GM12878 (cell line): ENCODE data around the gene TTYH1. TPM values are rescaled to one million over a fixed set of nuclear protein-coding genes. Genes with fewer than 3 reads are reported as not detected.

Experiments
- ATAC-seq: fragments of 200-7000 bp; cut with Tn5 transposase; 3 replicates; pipeline ENCODE4 v1.9.1; 2020; ENCODE audit warnings: mild to moderate bottlenecking, moderate library complexity
- BruUV-seq: library from RNA; stranded (reverse); fragments of 400-500 nt; replicated peaks from 2 replicates; lab custom pipeline; 2021; lab: Mats Ljungman, UMichigan
- CTCF ChIA-PET: fragments of 300-600 bp; sonication (Branson Sonifier 250); formaldehyde crosslinking; extraction: SDS; loops from one replicate; lab custom pipeline; 2021; ENCODE audit warnings: inconsistent platforms; lab: Yijun Ruan, JAX
- POLR2A ChIA-PET: fragments of 350-600 bp; formaldehyde crosslinking; extraction: SDS; loops from one replicate; lab custom pipeline; 2021; ENCODE audit warnings: inconsistent platforms; lab: Charles Lee
- RAD21 ChIA-PET: fragments of 300-600 bp; sonication (Branson Sonifier 250); formaldehyde crosslinking; loops from one replicate; lab custom pipeline; 2023; ENCODE audit warnings: antibody characterized with exemption; ENCODE audit not compliant: unreplicated experiment; lab: Charles Lee
- SMC1A ChIA-PET: fragments of 300-600 bp; sonication (Branson Sonifier 250); formaldehyde crosslinking; loops from one replicate; lab custom pipeline; 2023; ENCODE audit not compliant: unreplicated experiment, uncharacterized antibody; lab: Charles Lee
- DNase-seq: peaks from one replicate; pipeline ENCODE4 v3.0.0-alpha.2; 2011; ENCODE audit warnings: low read depth, low spot score
- FAIRE-seq: peaks from 3 replicates; lab custom pipeline; 2011; peaks lifted over from hg19 to GRCh38; lab: Jason Lieb, UNC
- H2AFZ ChIP-seq: 2 replicates; pipeline ENCODE4 v1.6.0; 2011; ENCODE audit warnings: low read depth, low read length, control low read depth; ENCODE audit not compliant: control insufficient read depth
- H3K27ac ChIP-seq: 2 replicates; pipeline ENCODE4 v1.5.1; 2011; ENCODE audit warnings: control low read depth; ENCODE audit not compliant: control insufficient read depth, insufficient read depth
- H3K27me3 ChIP-seq, 2 experiments: replicated peaks in 1 of 2; 2 replicates each; pipeline versions ENCODE4 v1.6.0 to v1.6.1; 2011; ENCODE audit warnings: low read length in 1 of 2; ENCODE audit not compliant: control insufficient read depth in 2 of 2, insufficient read depth in 2 of 2
- H3K36me3 ChIP-seq, 2 experiments: 2 replicates each; pipeline ENCODE4 v1.5.1; 2011; ENCODE audit warnings: low read length in 1 of 2; ENCODE audit not compliant: control insufficient read depth in 2 of 2, insufficient read depth in 2 of 2
- H3K4me1 ChIP-seq: 2 replicates; pipeline ENCODE4 v1.6.1; 2011; ENCODE audit warnings: mild to moderate bottlenecking, low read length, moderate library complexity, mixed read lengths; ENCODE audit not compliant: control insufficient read depth, insufficient read depth
- H3K4me2 ChIP-seq: 2 replicates; pipeline ENCODE4 v1.6.0; 2011; ENCODE audit warnings: control low read depth; ENCODE audit not compliant: control insufficient read depth, insufficient read depth
- H3K4me3 ChIP-seq: fragments of 200-600 bp; sonication (generic); 2 replicates; pipeline ENCODE4 v1.5.1; 2016
- H3K79me2 ChIP-seq: 2 replicates; pipeline ENCODE4 v1.6.0; 2011; ENCODE audit warnings: low read length; ENCODE audit not compliant: control insufficient read depth, insufficient read depth
- H3K9ac ChIP-seq: 2 replicates; pipeline ENCODE4 v1.8.0; 2011; ENCODE audit warnings: low read length, control low read depth, mixed read lengths; ENCODE audit not compliant: control insufficient read depth, insufficient read depth
- H3K9me3 ChIP-seq: replicated peaks from 3 replicates; pipeline ENCODE4 v1.5.1; 2011; ENCODE audit warnings: mild to moderate bottlenecking, low read length; ENCODE audit not compliant: control insufficient read depth, insufficient read depth
- H4K20me1 ChIP-seq: 2 replicates; pipeline ENCODE4 v1.6.0; 2011; ENCODE audit not compliant: control insufficient read depth, insufficient read depth
- BACH1 ChIP-seq: fragments of 450-650 bp; IDR thresholded peaks from 2 replicates; pipeline ENCODE4 v1.6.1; 2017; ENCODE audit warnings: mild to moderate bottlenecking, borderline replicate concordance
- CREM ChIP-seq: IDR thresholded peaks from 2 replicates; pipeline ENCODE4 v1.6.1; 2014; ENCODE audit warnings: antibody characterized with exemption, low read depth
- HDAC6 ChIP-seq: fragments of 200-600 bp; sonication (generic); IDR thresholded peaks from one replicate; pipeline ENCODE4 v1.8.0; 2017; ENCODE audit warnings: antibody characterized with exemption; ENCODE audit not compliant: unreplicated experiment
- IKZF2 ChIP-seq, 2 experiments: fragments of 450-650 bp; IDR thresholded peaks; 2 replicates each; pipeline ENCODE4 v1.6.1; 2017; ENCODE audit warnings: mild to moderate bottlenecking in 2 of 2, moderate library complexity in 2 of 2
- MAX ChIP-seq: IDR thresholded peaks from 2 replicates; pipeline ENCODE4 v1.6.1; 2012; ENCODE audit warnings: low read depth, low read length, improper control_type of control experiment
- NBN ChIP-seq: fragments of 450-650 bp; IDR thresholded peaks from 2 replicates; pipeline ENCODE4 v1.6.1; 2016
- NFYB ChIP-seq: IDR thresholded peaks from 2 replicates; pipeline ENCODE4 v1.6.1; 2011; ENCODE audit warnings: low read depth, mild to moderate bottlenecking, low read length, improper control_type of control experiment, moderate library complexity; ENCODE audit not compliant: insufficient read depth
- NRF1 ChIP-seq: conservative IDR thresholded peaks from 2 replicates; pipeline ENCODE4 v1.6.1; 2011; ENCODE audit warnings: mild to moderate bottlenecking, low read depth, low read length, improper control_type of control experiment
- POLR2A ChIP-seq: IDR thresholded peaks from 2 replicates; pipeline ENCODE4 v1.6.1; 2011; ENCODE audit warnings: low read depth, mild to moderate bottlenecking, low read length
- SIX5 ChIP-seq: IDR thresholded peaks from 2 replicates; pipeline ENCODE4 v1.6.1; 2011; ENCODE audit warnings: mild to moderate bottlenecking, low read depth, low read length, moderate library complexity; ENCODE audit not compliant: severe bottlenecking
- SP1 ChIP-seq: IDR thresholded peaks from one replicate; pipeline ENCODE4 v1.6.1; 2011; ENCODE audit warnings: low read depth, low read length
- SRF ChIP-seq, 2 experiments: IDR thresholded peaks; 2 replicates each; pipeline ENCODE4 v1.6.1; 2011; ENCODE audit warnings: low read depth in 2 of 2, low read length in 2 of 2, mild to moderate bottlenecking in 1 of 2, moderate library complexity in 1 of 2
- STAT1 ChIP-seq: fragments of 450-650 bp; conservative IDR thresholded peaks from 2 replicates; pipeline ENCODE4 v1.6.1; 2014; ENCODE audit warnings: antibody characterized with exemption, mild to moderate bottlenecking
- WGBS: methylation state at CpG from one replicate; pipeline ENCODE4 v1.1.6; 2016; ENCODE audit warnings: low lambda C conversion rate; ENCODE audit not compliant: insufficient replicate concordance, insufficient coverage; ENCODE audit errors: missing lambda C conversion rate; 5-methylcytosine and 5-hydroxymethylcytosine counted together
- in situ Hi-C: fragments of 300-500 bp; cut with MboI; formaldehyde crosslinking; loops from 9 replicates; pipeline ENCODE4 v1.14.3; 2018; ENCODE audit warnings: mixed read lengths
- intact Hi-C: fragments of 100-400 bp; cut with micrococcal nuclease; formaldehyde crosslinking; loops from one replicate; pipeline ENCODE4 v1.14.2; 2022; ENCODE audit not compliant: unreplicated experiment
- polyA plus RNA-seq, 11 experiments: library from polyadenylated mRNA; depleted of rRNA in 4 of 11; unstranded in 6 of 11; stranded (reverse) in 5 of 11; fragments of >200 nt; fragmentation: Nextera tagmentation in 4 of 11; fragmentation: Illumina TruSeq in 1 of 11; extraction: Ambion mirVana in 4 of 11; extraction: Trizol in 1 of 11; gene quantifications; 1 replicate in 1 of 11; 2 replicates in 10 of 11; pipeline versions ENCODE4 v1.2.1 to v1.2.3, GENCODE V29; 2011 to 2016; ENCODE audit warnings: inconsistent platforms in 2 of 11, missing spikeins in 2 of 11, low read depth in 1 of 11
- total RNA-seq, 4 experiments: library from RNA; depleted of rRNA in 3 of 4; stranded (reverse); fragments of >200 nt in 3 of 4; fragmentation: Illumina TruSeq in 1 of 4; extraction: Trizol in 1 of 4; gene quantifications; 2 replicates each; pipeline versions ENCODE4 v1.2.1 to v1.2.3, GENCODE V29; 2013 to 2021
- TF ChIP-seq, protein P1 (sequence below): fragments of 450-650 bp; formaldehyde crosslinking; IDR thresholded peaks from 2 replicates; pipeline ENCODE4 v1.4.0; 2022; ENCODE audit warnings: mild to moderate bottlenecking, moderate library complexity
- TF ChIP-seq, protein P2 (sequence below): fragments of 450-650 bp; IDR thresholded peaks from 2 replicates; pipeline ENCODE4 v1.6.1; 2017; ENCODE audit warnings: mild to moderate bottlenecking, moderate library complexity
- TF ChIP-seq, protein P3 (sequence below): fragments of 450-650 bp; IDR thresholded peaks from 2 replicates; pipeline ENCODE4 v1.6.1; 2014; ENCODE audit warnings: mild to moderate bottlenecking

The TTYH1 gene
- total and polyA plus RNA-seq, 10 of the 15 experiments (the other 5 are each of a cell fraction or from before 2014, with no cell fraction given): 0.01 to 0.36 (median 0.09) TPM; not detected in 3

- RAD21 ChIA-PET: no interaction called here
- CTCF ChIA-PET: interaction anchor here (0.7 to 1.2 kb wide), 3 partner anchors 14 to 192 kb away, joined by 3 to 6 read pairs (median 3); partner anchors contain the start of gene LENG8
- TF ChIP-seq SIX5: no peak
- peak; percentile 55; the same call in 1 of the 2 replicates for TF ChIP-seq BACH1
- TF ChIP-seq NBN: no peak
- no peak for TF ChIP-seq NRF1
- no peak for TF ChIP-seq STAT1
- TF ChIP-seq, protein P1, sequence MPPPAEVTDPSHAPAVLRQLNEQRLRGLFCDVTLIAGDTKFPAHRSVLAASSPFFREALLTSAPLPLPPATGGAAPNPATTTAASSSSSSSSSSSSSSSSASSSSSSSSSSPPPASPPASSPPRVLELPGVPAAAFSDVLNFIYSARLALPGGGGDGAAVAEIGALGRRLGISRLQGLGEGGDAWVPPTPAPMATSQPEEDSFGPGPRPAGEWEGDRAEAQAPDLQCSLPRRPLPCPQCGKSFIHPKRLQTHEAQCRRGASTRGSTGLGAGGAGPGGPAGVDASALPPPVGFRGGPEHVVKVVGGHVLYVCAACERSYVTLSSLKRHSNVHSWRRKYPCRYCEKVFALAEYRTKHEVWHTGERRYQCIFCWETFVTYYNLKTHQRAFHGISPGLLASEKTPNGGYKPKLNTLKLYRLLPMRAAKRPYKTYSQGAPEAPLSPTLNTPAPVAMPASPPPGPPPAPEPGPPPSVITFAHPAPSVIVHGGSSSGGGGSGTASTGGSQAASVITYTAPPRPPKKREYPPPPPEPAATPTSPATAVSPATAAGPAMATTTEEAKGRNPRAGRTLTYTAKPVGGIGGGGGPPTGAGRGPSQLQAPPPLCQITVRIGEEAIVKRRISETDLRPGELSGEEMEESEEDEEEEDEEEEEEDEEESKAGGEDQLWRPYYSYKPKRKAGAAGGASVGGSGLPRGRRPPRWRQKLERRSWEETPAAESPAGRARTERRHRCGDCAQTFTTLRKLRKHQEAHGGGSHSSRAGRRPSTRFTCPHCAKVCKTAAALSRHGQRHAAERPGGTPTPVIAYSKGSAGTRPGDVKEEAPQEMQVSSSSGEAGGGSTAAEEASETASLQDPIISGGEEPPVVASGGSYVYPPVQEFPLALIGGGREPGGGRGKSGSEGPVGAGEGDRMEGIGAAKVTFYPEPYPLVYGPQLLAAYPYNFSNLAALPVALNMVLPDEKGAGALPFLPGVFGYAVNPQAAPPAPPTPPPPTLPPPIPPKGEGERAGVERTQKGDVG (CRISPR knock-in tag): no peak
- TF ChIP-seq NFYB: no peak
- TF ChIP-seq SP1: no peak
- TF ChIP-seq HDAC6: no peak
- TF ChIP-seq POLR2A: peak; percentile 58; the same call in 1 of the 2 replicates
- TF ChIP-seq SRF (IDR thresholded peaks at IDR 0.05; ENCODE audit: low read depth in 2 of 2, low read length in 2 of 2): no peak
- TF ChIP-seq MAX: no peak
- TF ChIP-seq, protein P2, sequence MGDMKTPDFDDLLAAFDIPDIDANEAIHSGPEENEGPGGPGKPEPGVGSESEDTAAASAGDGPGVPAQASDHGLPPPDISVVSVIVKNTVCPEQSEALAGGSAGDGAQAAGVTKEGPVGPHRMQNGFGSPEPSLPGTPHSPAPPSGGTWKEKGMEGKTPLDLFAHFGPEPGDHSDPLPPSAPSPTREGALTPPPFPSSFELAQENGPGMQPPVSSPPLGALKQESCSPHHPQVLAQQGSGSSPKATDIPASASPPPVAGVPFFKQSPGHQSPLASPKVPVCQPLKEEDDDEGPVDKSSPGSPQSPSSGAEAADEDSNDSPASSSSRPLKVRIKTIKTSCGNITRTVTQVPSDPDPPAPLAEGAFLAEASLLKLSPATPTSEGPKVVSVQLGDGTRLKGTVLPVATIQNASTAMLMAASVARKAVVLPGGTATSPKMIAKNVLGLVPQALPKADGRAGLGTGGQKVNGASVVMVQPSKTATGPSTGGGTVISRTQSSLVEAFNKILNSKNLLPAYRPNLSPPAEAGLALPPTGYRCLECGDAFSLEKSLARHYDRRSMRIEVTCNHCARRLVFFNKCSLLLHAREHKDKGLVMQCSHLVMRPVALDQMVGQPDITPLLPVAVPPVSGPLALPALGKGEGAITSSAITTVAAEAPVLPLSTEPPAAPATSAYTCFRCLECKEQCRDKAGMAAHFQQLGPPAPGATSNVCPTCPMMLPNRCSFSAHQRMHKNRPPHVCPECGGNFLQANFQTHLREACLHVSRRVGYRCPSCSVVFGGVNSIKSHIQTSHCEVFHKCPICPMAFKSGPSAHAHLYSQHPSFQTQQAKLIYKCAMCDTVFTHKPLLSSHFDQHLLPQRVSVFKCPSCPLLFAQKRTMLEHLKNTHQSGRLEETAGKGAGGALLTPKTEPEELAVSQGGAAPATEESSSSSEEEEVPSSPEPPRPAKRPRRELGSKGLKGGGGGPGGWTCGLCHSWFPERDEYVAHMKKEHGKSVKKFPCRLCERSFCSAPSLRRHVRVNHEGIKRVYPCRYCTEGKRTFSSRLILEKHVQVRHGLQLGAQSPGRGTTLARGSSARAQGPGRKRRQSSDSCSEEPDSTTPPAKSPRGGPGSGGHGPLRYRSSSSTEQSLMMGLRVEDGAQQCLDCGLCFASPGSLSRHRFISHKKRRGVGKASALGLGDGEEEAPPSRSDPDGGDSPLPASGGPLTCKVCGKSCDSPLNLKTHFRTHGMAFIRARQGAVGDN: no peak
- TF ChIP-seq, protein P3, sequence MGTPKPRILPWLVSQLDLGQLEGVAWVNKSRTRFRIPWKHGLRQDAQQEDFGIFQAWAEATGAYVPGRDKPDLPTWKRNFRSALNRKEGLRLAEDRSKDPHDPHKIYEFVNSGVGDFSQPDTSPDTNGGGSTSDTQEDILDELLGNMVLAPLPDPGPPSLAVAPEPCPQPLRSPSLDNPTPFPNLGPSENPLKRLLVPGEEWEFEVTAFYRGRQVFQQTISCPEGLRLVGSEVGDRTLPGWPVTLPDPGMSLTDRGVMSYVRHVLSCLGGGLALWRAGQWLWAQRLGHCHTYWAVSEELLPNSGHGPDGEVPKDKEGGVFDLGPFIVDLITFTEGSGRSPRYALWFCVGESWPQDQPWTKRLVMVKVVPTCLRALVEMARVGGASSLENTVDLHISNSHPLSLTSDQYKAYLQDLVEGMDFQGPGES: no peak
- no peak for TF ChIP-seq CREM
- no peak for TF ChIP-seq IKZF2 (IDR thresholded peaks at IDR 0.05)
Measured at GRCh38 chr19:54462047-54462654, 46.9 kb downstream of the TTYH1 start.

More at GRCh38 chr19:54462047-54462654, 46.9 kb downstream of the TTYH1 start:
- ATAC-seq (no peak), DNase-seq (no peak), FAIRE-seq (no peak)
- peak overlapping the region; percentile 96 for H3K4me2 ChIP-seq
- peak overlapping the region; percentile 76; the same call in 1 of the 2 replicates for H3K4me3 ChIP-seq
- H3K27me3 ChIP-seq: no peaks in the 10 kb centered on the region
- SMC1A ChIA-PET: no interaction called here
- no peak overlapping the region for H2AFZ ChIP-seq
- TSS peak; percentile 78 for BruUV-seq
- H3K9me3 ChIP-seq: no peaks in the 10 kb centered on the region
- no peak overlapping the region; the same call in 1 of the 2 replicates for H3K9ac ChIP-seq
- H4K20me1 ChIP-seq: no peaks in the 10 kb centered on the region
- 85% methylated on average over 15 of the region's 15 CpGs for WGBS
- intact Hi-C loops: no loop called here
- peaks cover 11 to 36% of the 10 kb centered on the region in 2 experiments for H3K36me3 ChIP-seq
- in situ Hi-C loops: loop anchor here (10.0 kb wide), 1 partner anchor 1193 kb away; the partner anchor contains the start of gene U2AF2
- peaks cover 14% of the 10 kb centered on the region for H3K79me2 ChIP-seq
- POLR2A ChIA-PET: interaction anchor here (1.7 kb wide), 1 partner anchor 14 kb away, joined by 13 read pairs; the partner anchor contains the start of gene LENG8
- H3K27ac ChIP-seq: 0 out of 2 replicates have a peak overlapping the region, but pooled peaks have one; percentile 25
- peaks cover 12% of the 10 kb centered on the region for H3K4me1 ChIP-seq
